Thyroid gland (tissue), 4 donors: ENCODE data around the gene ABCG1. TPM values are rescaled to one million over a fixed set of nuclear protein-coding genes. Genes with fewer than 3 reads are reported as not detected.

Source experiments
- DNase-seq, 2 donors: peaks; one replicate each; pipeline ENCODE4 v3.0.0-alpha.2; 2019
- H3K27ac ChIP-seq, 3 donors: fragments of 200-600 bp; sonication (generic); 1 replicate in 2 of 3; 2 replicates in 1 of 3; pipeline ENCODE4 v1.5.1; 2016 to 2019; ENCODE audit warnings: mild to moderate bottlenecking in 1 of 3, moderate library complexity in 1 of 3
- H3K27me3 ChIP-seq: fragments of 200-600 bp; sonication (generic); one replicate; pipeline ENCODE4 v1.5.1; 2019
- H3K36me3 ChIP-seq, 2 donors: fragments of 200-600 bp; sonication (generic); one replicate each; pipeline ENCODE4 v1.5.1; 2016 to 2019
- H3K4me1 ChIP-seq, 2 donors: fragments of 200-600 bp; sonication (generic); one replicate each; pipeline ENCODE4 v1.5.1; 2017 to 2019
- H3K4me3 ChIP-seq, 3 donors: fragments of 200-600 bp; sonication (generic); replicated peaks in 1 of 3; 1 replicate in 2 of 3; 2 replicates in 1 of 3; pipeline ENCODE4 v1.5.1; 2016; ENCODE audit warnings: mild to moderate bottlenecking in 1 of 3
- H3K9me3 ChIP-seq: fragments of 200-600 bp; sonication (generic); one replicate; pipeline ENCODE4 v1.5.1; 2017
- POLR2A ChIP-seq, 2 donors: fragments of 450-650 bp; IDR thresholded peaks; one replicate each; pipeline ENCODE4 v1.6.1; 2017; ENCODE audit warnings: antibody characterized with exemption in 2 of 2, mild to moderate bottlenecking in 2 of 2, moderate library complexity in 1 of 2
- WGBS, 2 donors: methylation state at CpG; one replicate each; pipeline ENCODE4 v1.1.5; 2017; 5-methylcytosine and 5-hydroxymethylcytosine counted together
- intact Hi-C: fragments of 100-400 bp; cut with DNase I; formaldehyde crosslinking; loops from one replicate; pipeline ENCODE4 v1.15.1; 2023
- total RNA-seq, 4 donors: library from RNA; depleted of rRNA; stranded (reverse); fragments of >200 nt; gene quantifications; one replicate each; pipeline ENCODE4 v1.2.3, GENCODE V29; 2016
- TF ChIP-seq, protein P1 (sequence below), 6 experiments: fragments of 200-600 bp in 3 of 6; fragments of 450-650 bp in 3 of 6; sonication (generic) in 3 of 6; IDR thresholded peaks; one replicate each; pipeline ENCODE4 v1.5.1; 2016 to 2019; ENCODE audit warnings: antibody characterized with exemption in 6 of 6, mild to moderate bottlenecking in 2 of 6, inconsistent platforms in 1 of 6, moderate library complexity in 1 of 6

Gene ABCG1
- total RNA-seq, 4 donors from 2014 or later, result 13.8 to 34.1 (median 18.9) TPM

DNA sequence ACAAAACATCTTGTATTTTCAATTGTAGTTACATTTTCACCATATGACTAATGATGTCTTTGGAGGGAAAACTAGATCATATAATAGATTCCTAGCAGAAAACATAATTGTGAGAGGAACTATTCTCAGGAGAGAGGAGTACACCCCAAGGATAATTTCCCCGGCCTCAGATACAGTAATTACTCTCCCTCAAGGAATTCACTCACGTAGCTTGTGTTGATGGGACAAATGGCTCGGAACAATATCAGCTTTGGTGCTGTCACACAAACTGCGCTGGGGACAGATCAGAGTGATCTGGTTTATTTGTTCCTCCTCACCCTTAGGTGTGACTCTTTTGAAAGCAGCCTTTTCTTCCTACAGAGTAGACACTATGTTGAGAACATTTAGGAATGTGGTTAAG is 11.2 kb downstream of the ABCG1 start:
- intact Hi-C loops, result no loop called here

DNA sequence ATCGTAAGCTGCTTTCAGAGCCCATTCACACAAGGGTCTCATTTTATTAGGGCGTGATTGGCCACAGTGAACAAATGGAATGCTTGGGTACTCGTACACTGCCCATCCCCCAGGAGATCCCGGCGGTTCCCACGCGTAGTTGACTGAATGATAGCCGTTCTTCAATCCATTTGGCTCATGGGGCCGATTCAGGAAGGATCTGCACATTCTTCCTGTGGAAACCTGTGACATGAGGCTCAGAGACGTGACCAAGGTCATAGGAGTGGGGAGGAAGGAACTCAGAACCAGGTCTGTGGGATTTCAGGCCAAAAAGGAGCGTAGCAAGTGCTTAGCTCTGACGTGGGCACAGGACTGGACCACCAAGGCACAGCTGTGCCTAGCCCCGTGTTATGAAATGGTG is 11.7 kb downstream of the ABCG1 start:
- Histone ChIP-seq H3K27me3 (no peaks in the 10 kb centered on the region), H3K4me1 (peaks cover 33 to 61% of the 10 kb centered on the region in 2 donors), H3K9me3 (no peaks in the 10 kb centered on the region), H3K36me3 (no peaks in the 10 kb centered on the region), H3K27ac (peak overlapping the region in 1 of 3 donors; percentile 25), H3K4me3 (no peak overlapping the region)
- WGBS, 2 donors, result 82 to 86% methylated on average over 13 of the region's 13 CpGs
- no peak for DNase-seq
- no peak for TF ChIP-seq POLR2A (IDR thresholded peaks at IDR 0.05)
- TF ChIP-seq, protein P1, sequence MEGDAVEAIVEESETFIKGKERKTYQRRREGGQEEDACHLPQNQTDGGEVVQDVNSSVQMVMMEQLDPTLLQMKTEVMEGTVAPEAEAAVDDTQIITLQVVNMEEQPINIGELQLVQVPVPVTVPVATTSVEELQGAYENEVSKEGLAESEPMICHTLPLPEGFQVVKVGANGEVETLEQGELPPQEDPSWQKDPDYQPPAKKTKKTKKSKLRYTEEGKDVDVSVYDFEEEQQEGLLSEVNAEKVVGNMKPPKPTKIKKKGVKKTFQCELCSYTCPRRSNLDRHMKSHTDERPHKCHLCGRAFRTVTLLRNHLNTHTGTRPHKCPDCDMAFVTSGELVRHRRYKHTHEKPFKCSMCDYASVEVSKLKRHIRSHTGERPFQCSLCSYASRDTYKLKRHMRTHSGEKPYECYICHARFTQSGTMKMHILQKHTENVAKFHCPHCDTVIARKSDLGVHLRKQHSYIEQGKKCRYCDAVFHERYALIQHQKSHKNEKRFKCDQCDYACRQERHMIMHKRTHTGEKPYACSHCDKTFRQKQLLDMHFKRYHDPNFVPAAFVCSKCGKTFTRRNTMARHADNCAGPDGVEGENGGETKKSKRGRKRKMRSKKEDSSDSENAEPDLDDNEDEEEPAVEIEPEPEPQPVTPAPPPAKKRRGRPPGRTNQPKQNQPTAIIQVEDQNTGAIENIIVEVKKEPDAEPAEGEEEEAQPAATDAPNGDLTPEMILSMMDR (IDR thresholded peaks at IDR 0.05), result no peak
- intact Hi-C loops, result no loop called here

More for the DNA sequence above, 11.2 kb downstream of the ABCG1 start:
- no peaks in the 10 kb centered on the region for H3K27me3 ChIP-seq
- no peak overlapping the region for H3K4me3 ChIP-seq
- TF ChIP-seq, protein P1 (IDR thresholded peaks at IDR 0.05), result no peak
- DNase-seq, result no peak
- H3K9me3 ChIP-seq, result no peaks in the 10 kb centered on the region
- no peaks in the 10 kb centered on the region for H3K36me3 ChIP-seq
- peaks cover 29 to 57% of the 10 kb centered on the region in 2 donors for H3K4me1 ChIP-seq
- WGBS, 2 donors, result 88 to 94% methylated on average over 4 of the region's 4 CpGs
- peak overlapping the region in 1 of 3 donors; percentile 25 for H3K27ac ChIP-seq

DNA sequence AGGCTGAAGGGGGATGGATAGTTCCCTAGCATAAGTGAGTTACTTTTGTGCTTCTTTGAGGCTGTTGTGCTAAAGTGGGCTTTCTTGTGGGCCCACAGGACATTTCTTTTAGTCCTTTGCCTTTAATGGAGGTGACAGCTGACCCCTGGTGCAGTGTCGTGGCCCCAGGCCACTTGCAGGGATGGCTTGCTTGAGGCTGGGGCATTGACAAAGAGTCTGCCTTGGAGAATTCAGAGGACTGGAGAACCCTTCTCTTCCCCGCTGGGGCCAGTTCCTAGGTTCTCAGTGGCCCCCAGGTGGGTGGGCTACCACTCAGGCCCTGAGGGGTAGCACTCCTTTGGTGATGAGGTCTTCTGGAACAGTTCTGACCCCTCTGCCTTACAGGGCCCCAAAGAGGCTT is 12.8 kb downstream of the ABCG1 start:
- no peak overlapping the region for H3K4me3 ChIP-seq
- peaks cover 36 to 68% of the 10 kb centered on the region in 2 donors for H3K4me1 ChIP-seq
- TF ChIP-seq, protein P1 (IDR thresholded peaks at IDR 0.05), result no peak
- TF ChIP-seq POLR2A (IDR thresholded peaks at IDR 0.05), result no peak
- intact Hi-C loops, result no loop called here
- no peak for DNase-seq
- H3K27me3 ChIP-seq, result no peaks in the 10 kb centered on the region
- H3K27ac ChIP-seq, result no peak overlapping the region
- no peaks in the 10 kb centered on the region for H3K9me3 ChIP-seq
- no peaks in the 10 kb centered on the region for H3K36me3 ChIP-seq
- WGBS, 2 donors, result 94 to 100% methylated on average over 2 of the region's 2 CpGs

DNA sequence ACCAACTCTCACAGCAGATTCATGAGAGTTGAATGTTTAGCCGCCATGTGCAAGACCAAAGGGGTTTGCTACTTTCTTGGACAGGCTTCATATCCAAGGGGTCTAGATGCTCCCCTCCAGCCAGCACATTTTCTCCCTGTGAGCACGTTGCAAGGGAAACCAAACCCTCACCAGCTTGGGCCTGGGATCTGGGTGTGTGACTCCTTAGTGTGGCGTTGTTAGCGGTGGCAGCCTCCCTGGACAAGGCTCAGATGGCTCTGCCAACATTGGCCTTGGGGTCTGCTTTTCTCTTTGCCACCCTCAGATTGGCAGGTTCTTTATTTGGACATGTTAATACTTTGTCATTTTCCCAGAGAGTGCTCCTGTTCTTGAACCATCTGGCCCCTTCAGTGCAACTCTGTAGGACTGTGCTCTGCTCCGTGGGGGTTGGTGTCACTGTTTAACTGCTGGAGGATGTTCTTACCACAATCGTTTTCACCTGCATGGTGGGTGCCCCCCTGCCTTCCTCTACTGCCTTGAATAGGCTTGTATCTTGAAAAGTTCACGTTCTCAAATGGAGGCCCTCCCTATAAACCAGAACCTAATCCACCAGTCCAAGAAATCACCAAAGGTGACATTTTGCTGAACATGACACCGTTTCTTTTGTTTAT is 13.4 kb downstream of the ABCG1 start:
- intact Hi-C loops, result no loop called here
- no peaks in the 10 kb centered on the region for H3K27me3 ChIP-seq
- 87 to 88% methylated on average over 8 of the region's 8 CpGs for WGBS, 2 donors
- H3K36me3 ChIP-seq, result no peaks in the 10 kb centered on the region
- TF ChIP-seq, protein P1 (IDR thresholded peaks at IDR 0.05), result no peak
- no peak for TF ChIP-seq POLR2A (IDR thresholded peaks at IDR 0.05)
- peak overlapping the region in 2 of 3 donors; percentile 74 to 88 for H3K27ac ChIP-seq
- peaks cover 36 to 68% of the 10 kb centered on the region in 2 donors for H3K4me1 ChIP-seq
- no peaks in the 10 kb centered on the region for H3K9me3 ChIP-seq
- no peak for DNase-seq
- H3K4me3 ChIP-seq, result no peak overlapping the region

DNA sequence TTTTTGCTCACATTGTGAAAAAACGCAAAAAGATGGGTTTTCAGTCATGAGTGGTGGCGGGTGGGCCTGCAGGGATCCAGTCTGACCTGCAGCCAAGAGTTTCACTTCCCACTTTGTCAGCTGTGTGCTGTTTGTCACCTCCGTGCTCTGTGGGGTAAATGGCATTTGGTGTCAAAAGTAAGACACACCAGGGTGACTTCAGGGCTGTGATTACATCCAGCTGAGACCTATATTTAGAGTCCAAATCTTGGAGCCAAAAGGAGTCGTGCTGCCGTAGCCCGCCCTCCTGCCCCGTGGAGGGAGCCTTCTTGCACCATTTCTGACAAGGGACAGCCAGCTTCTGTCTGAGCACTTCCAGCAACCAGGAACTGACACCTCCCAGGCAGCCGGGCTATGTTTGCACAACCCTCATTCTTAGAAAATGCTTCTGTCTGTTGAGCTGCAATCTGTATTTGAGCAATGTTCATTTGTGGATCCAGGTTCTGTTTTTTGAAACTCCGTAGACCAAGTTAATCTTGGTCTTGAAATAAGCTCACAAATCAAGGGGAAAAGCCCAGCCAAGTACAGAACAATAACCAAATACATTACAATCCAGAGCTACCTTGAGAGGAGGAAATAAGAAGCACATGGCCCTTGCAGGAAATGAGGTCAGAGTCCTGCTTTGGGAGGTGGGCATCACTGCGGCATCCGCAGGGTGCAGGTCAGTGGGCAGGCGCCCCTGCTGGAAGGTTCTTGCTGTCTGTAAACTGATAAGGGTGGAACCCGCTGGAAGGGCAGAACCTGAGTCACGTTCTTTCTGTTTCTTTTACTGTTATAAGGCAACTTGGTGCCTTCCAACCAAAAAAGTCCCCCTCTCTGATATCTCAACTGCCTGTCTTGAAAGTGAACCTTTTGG is 14.4 kb downstream of the ABCG1 start:
- Histone ChIP-seq H3K27me3 (no peaks in the 10 kb centered on the region), H3K4me1 (peaks cover 35 to 61% of the 10 kb centered on the region in 2 donors), H3K27ac (peak overlapping the region; percentile 68 to 88 (median 74)), H3K4me3 (no peak overlapping the region), H3K9me3 (no peaks in the 10 kb centered on the region), H3K36me3 (no peaks in the 10 kb centered on the region)
- peak; percentile 60 to 63 for DNase-seq
- intact Hi-C loops, result no loop called here
- TF ChIP-seq, protein P1 (IDR thresholded peaks at IDR 0.05), result peak in 2 of 6 experiments; percentile 16
- no peak for TF ChIP-seq POLR2A (IDR thresholded peaks at IDR 0.05)
- 27 to 47% methylated on average over 14 of the region's 14 CpGs for WGBS, 2 donors
